ENCODE measurements around the gene ITGB7. TPM values are rescaled to one million over a fixed set of nuclear protein-coding genes. Genes with fewer than 3 reads are reported as not detected.

ITGB7 gene
- total RNA-seq, 2 donors from 2014 or later, result 2.3 to 4.9 TPM

- Histone ChIP-seq H3K4me1 (peaks cover 26% of the 10 kb centered on the region), H3K4me3 (no peak overlapping the region), H3K36me3 (replicated peaks in 1 of 2; ENCODE audit: insufficient read depth in 1 of 2, low read depth in 2 of 2) (no peaks in the 10 kb centered on the region), H3K9me3 (no peaks in the 10 kb centered on the region), H3K27me3 (no peaks in the 10 kb centered on the region), H3K27ac (peak overlapping the region in 1 of 4 donors; percentile 100)
- ATAC-seq (no peak), DNase-seq (no peak)
- WGBS, 2 donors, result 76% methylated on average over 10 of the region's 10 CpGs
- TF ChIP-seq, protein P1, sequence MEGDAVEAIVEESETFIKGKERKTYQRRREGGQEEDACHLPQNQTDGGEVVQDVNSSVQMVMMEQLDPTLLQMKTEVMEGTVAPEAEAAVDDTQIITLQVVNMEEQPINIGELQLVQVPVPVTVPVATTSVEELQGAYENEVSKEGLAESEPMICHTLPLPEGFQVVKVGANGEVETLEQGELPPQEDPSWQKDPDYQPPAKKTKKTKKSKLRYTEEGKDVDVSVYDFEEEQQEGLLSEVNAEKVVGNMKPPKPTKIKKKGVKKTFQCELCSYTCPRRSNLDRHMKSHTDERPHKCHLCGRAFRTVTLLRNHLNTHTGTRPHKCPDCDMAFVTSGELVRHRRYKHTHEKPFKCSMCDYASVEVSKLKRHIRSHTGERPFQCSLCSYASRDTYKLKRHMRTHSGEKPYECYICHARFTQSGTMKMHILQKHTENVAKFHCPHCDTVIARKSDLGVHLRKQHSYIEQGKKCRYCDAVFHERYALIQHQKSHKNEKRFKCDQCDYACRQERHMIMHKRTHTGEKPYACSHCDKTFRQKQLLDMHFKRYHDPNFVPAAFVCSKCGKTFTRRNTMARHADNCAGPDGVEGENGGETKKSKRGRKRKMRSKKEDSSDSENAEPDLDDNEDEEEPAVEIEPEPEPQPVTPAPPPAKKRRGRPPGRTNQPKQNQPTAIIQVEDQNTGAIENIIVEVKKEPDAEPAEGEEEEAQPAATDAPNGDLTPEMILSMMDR (IDR thresholded peaks at IDR 0.05), result no peak
- TF ChIP-seq POLR2A (IDR thresholded peaks at IDR 0.05), result no peak
- intact Hi-C loops (cut with DNase I), result no loop called here
Measured at GRCh38 chr12:53224897-53225634, 18.0 kb upstream of the ITGB7 start.

- DNase-seq, result peak in 2 of 4 donors; percentile 28
- WGBS, 2 donors, result 66 to 72% methylated on average over 11 of the region's 11 CpGs
- no peak for ATAC-seq
- intact Hi-C loops (cut with DNase I), result no loop called here
- Histone ChIP-seq H3K27me3 (no peaks in the 10 kb centered on the region), H3K4me1 (peaks cover 31% of the 10 kb centered on the region), H3K4me3 (no peak overlapping the region), H3K27ac (peak overlapping the region in 2 of 4 donors; percentile 98 to 100), H3K9me3 (no peaks in the 10 kb centered on the region), H3K36me3 (replicated peaks in 1 of 2; ENCODE audit: insufficient read depth in 1 of 2, low read depth in 2 of 2) (no peaks in the 10 kb centered on the region)
- TF ChIP-seq, protein P1 (IDR thresholded peaks at IDR 0.05), result peak in 1 of 7 experiments; percentile 8
- no peak for TF ChIP-seq POLR2A (IDR thresholded peaks at IDR 0.05)
Measured at GRCh38 chr12:53224061-53224896, 17.2 kb upstream of the ITGB7 start.

- 28 to 48% methylated on average over 15 to 16 of the region's 16 CpGs for WGBS, 2 donors
- intact Hi-C loops (cut with DNase I), result no loop called here
- H3K4me3 ChIP-seq, result no peak overlapping the region
- peak overlapping the region in 3 of 4 donors; percentile 94 to 100 (median 98) for H3K27ac ChIP-seq
- H3K36me3 ChIP-seq (replicated peaks in 1 of 2; ENCODE audit: insufficient read depth in 1 of 2, low read depth in 2 of 2), result no peaks in the 10 kb centered on the region
- H3K9me3 ChIP-seq, result no peaks in the 10 kb centered on the region
- ATAC-seq (no peak), DNase-seq (peak in 2 of 4 donors; percentile 31 to 34)
- no peaks in the 10 kb centered on the region for H3K27me3 ChIP-seq
- no peak for TF ChIP-seq POLR2A (IDR thresholded peaks at IDR 0.05)
- TF ChIP-seq, protein P1 (IDR thresholded peaks at IDR 0.05), result no peak
- peaks cover 38% of the 10 kb centered on the region for H3K4me1 ChIP-seq
Measured at GRCh38 chr12:53223389-53224060, 16.5 kb upstream of the ITGB7 start.

DNA sequence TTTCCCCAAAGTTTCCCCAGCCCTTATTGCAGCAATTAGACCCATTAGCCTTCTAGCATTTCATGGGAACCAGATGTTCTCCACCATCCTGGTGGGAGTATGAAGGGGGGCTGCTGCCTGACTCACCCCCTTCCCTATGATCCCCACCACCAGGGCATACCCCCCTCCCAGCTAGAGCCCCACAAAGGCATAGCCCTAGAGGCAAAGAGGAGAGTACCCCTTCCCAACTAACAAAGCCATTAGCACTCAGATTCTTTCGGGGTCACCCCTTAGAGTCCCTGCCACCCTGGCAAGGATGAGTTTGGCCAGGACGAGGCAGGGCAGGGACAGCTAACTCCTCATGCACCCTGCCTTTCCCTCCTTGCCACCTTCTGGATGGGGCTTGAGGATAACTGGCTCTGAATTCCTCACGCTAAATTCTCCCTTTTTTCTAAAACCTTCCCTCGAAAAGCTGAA lies 15.8 kb upstream of the ITGB7 start:
- H3K27me3 ChIP-seq, result no peaks in the 10 kb centered on the region
- H3K4me3 ChIP-seq, result no peak overlapping the region
- H3K9me3 ChIP-seq, result no peaks in the 10 kb centered on the region
- intact Hi-C loops (cut with DNase I), result no loop called here
- ATAC-seq (no peak), DNase-seq (no peak)
- peaks cover 45% of the 10 kb centered on the region for H3K4me1 ChIP-seq
- TF ChIP-seq, protein P1 (IDR thresholded peaks at IDR 0.05), result no peak
- no peak for TF ChIP-seq POLR2A (IDR thresholded peaks at IDR 0.05)
- H3K36me3 ChIP-seq (replicated peaks in 1 of 2; ENCODE audit: insufficient read depth in 1 of 2, low read depth in 2 of 2), result no peaks in the 10 kb centered on the region
- H3K27ac ChIP-seq, result peak overlapping the region in 3 of 4 donors; percentile 94 to 100 (median 98)
- 66 to 69% methylated on average over 4 of the region's 4 CpGs for WGBS, 2 donors

All from body of pancreas (tissue), 4 donors.